Kasumi-1 (cell line): ENCODE data around the gene MKNK1.

Source experiments
- DNase-seq, 2 experiments: peaks; one replicate each; lab custom pipeline; 2025; lab: John Stamatoyannopoulos, UW

Gene MKNK1

GRCh38 chr1:46618754-46619415 lies 14.8 kb upstream of the MKNK1 start:
- no peak for DNase-seq

DNA sequence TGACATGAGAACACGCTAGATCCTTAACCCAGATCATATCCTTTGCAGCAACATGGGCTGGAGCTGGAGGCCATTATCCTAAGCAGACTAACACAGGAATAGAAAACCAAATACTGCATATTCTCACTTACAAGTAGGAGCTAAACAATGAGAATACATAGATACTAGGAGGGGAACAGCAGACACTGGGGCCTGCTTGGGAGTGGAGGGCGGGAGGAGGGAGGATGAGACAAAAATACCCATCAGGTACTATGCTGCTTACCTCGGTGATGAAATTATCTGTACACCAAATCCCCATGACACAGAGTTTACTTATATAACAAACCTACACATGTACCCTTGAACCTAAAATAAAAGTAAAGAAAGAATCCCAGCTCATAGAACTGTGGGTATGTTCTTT lies 13.8 kb upstream of the MKNK1 start:
- no peak for DNase-seq

DNA sequence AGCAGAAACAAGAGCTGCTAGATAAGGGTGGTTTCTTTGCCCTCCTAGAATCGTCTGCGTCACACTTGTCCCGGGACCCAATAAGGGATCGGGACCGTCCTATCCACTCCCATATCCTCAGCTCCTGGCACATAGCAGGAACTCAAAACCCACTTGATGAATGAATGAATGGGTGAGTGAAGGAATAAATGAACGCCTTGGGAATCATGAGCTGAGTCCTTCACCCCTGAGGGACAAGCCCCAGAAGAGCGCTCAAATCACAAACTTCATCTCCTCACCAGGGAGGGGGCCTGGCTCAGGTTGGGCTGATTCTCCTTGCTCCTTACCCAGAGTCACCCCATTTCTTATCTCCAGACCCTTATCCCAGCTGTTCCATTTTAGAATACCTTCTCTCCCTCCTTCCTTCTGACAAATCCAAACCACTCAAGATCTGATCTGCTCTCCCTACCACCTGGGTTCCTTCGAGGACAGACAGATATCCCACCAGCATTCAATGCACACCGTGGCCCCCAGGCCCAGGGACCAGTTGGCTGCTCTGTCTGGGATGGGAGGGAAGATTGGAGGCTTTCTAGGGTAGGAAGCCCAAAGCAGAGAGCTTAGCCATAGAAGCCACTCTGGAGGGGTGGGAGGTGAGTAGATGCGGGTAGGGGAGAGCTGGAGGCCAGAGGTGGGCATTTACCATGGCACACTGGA lies 13.2 kb upstream of the MKNK1 start:
- DNase-seq = no peak

GRCh38 chr1:46616277-46617107 lies 12.4 kb upstream of the MKNK1 start, which contains the start of gene MOB3C:
Gene MOB3C, minus strand, starts transcription at chr1:46616811. Its CDS starts 3,490 bp downstream, at chr1:46613321.
- DNase-seq = peak; percentile 45 to 50

GRCh38 chr1:46615735-46616134 lies 11.7 kb upstream of the MKNK1 start:
- DNase-seq = no peak

- DNase-seq = no peak
These were observed 11.0 kb upstream of the MKNK1 start for GRCh38 chr1:46615088-46615487.

- no peak for DNase-seq
These were observed 10.5 kb upstream of the MKNK1 start for GRCh38 chr1:46614604-46614984.

DNA sequence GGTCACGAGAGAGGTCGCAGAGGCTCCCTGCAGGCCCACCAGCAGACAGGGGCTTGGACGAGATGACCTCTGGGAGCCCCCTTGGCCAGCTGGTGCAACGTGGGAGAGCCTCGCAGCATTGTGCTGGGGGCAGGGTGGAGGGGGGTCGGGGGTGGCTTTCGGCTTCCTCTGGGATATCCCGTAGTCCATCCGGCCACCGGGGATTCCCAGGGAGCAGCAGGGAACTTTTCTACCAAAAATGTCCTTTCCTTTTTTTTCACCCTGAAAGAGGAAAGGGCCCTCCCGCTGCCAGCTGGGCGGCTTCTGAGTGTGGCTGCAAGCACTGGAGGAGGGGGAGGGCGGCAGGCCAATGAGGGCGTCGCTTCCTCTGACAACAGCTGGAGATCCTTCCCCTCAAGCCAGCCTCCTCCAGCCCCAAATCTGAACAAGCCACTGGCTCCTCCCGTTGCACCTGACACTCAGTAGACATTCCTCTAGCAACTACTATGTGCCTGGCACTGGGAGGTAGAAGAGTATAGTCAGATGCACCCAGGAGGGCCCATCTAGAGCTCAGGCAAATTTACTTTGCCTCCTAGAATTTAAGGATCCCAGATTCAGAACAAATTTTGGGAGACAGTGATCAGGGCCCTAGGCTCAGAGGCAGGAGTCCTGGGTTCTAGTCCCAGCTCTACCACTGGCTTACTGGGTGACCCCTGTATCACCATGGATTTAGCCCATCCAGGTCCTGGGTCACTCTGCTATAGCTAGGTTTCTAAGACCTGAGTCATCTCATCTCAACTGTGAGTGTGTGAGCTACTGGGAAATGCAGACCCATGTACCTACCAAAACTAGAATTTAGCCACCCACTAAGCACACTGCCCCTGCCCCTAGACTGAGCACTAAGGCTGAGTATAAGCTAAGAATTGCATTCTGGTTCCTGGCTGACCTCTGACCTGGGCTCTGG lies 9.9 kb upstream of the MKNK1 start:
- DNase-seq = peak; percentile 71 to 85

GRCh38 chr1:46612937-46613660 lies 9.0 kb upstream of the MKNK1 start:
- no peak for DNase-seq

GRCh38 chr1:46611691-46612221 lies 7.7 kb upstream of the MKNK1 start:
- DNase-seq = no peak

- DNase-seq = no peak
These were observed 3.5 kb upstream of the MKNK1 start for GRCh38 chr1:46607345-46608130.

- DNase-seq = no peak
These were observed 2.3 kb upstream of the MKNK1 start for GRCh38 chr1:46606255-46606965.

DNA sequence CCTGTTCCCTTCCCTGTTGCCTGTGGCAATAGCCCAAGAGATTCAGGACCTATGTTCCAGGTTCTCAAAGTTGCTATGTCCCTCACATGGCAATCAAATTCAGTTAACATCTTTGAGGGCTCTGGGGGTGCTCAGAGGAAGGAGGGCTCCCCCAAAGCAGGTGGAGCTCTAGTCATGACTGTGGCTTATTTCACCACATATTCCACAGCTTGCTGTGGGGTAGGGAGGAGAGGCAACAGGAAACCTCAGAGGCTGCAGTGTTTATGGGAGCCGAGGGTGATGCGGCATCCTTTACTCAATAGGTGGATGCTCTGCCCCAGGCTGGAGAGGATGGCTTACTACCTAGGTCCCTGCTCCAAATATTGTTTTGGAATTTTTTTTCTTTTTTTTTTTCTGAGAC lies 1.2 kb upstream of the MKNK1 start:
- DNase-seq = no peak

DNA sequence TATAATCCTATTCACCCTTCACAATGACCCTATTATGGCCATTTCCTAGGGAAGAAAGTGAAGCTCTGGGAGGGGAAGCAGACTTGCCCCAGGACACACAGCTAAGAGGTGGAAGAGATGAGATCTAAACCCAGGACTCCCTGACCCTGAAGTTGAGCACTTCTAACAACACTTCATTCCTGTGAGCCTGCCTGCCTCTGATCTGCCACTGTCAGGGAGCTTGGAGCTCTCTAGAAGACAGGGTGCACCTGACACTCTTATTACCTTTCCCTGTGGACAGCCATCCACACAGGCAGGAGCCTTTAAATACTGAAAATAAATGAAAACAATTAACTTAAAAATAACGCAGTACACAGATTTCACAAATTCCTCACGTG lies 599 bp downstream of the MKNK1 start:
- DNase-seq = no peak

DNA sequence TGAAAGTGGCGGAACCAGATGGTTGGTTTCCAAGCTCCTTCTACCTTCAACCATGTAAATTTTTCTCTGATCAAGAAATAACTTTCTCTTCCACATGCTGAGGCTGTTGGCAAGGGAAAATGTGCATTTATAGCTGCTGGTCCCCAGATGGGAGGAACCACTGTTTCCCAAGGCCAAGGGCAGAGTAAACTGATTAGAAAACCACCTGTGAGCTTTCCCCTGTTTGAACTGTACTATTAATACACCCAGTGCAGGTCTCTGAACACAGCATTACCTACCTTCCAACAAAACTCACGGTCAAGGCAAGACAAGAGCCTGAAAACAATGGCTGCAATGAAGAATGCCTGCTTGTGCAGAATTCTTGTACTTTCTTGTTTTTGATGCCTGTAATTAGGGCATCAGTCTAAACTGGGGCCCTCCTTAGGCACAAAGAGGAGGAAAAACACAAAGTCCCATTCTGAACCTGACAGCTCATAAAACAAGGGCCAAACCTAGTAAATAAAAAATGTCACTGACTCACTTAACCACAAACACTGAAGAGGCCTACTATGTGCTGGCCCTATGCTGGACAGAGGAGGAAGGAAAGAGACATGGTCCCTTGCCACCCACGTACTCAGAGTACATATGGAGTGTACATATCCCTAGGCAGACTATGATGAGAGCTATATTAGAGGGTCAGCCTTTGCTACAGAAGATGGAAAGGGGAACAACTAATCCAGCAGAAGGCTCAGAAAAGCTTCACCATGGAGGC lies 2.6 kb downstream of the MKNK1 start:
- no peak for DNase-seq

DNA sequence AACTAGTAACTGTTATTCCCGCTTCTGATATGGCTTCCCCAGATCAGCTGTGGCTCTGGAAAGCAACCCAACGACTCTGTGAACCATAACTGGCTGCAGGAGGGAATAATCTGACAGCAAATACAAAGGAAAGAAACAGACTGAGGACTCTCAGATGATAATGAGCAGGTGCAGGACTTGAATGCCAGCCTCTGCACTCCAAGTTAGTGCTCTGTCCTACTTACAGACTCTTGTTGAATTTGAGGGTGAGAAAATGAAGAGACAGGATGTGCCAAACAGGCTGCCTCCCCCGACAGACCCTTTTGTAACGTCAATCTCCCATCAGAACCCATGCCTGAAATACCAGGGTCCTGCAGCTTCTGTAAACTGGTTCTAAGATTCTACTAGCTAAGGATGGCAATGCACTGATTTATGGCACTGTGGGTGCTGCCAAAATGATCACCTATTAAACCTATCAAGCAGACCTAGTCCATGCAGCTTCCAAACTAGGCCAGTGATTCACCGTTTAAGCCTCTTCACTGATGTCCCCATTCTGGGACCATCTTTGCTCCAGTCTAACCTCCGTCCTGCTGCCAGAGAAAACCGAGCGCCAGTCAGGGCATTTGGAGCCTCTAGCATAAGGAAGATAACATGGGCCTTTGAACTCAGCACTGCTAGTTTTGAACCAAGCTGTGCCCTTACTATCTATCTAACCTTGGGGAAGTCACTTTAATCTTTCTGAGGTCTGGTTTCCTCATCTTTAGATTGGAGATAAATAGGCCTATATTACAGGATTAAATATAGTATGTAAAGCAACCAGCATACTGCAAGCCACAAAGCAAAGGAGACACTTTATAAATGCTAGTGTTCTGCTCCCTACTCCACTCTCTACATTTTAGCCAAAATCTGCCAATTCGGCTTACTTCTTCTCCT lies 4.8 kb downstream of the MKNK1 start:
- DNase-seq = no peak

DNA sequence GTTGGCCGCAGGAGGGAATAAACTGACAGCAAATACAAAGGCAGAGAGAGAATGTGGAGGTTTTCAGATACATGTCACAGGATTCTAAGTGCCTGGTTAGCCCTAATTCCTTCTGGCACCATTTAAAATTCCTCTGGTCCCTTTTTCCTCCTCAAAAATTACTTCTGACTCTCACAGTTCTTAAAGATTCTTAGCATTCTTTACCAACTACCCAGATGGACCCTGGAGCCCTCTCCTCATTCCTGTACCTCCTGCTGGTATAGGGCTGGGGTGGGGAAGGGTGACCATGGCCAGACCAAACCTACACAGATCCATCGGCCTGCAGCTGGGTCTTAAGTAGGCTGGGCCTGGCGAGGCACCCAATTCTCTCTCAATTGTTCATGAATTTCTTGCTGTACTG lies 7.2 kb downstream of the MKNK1 start:
- DNase-seq = no peak

DNA sequence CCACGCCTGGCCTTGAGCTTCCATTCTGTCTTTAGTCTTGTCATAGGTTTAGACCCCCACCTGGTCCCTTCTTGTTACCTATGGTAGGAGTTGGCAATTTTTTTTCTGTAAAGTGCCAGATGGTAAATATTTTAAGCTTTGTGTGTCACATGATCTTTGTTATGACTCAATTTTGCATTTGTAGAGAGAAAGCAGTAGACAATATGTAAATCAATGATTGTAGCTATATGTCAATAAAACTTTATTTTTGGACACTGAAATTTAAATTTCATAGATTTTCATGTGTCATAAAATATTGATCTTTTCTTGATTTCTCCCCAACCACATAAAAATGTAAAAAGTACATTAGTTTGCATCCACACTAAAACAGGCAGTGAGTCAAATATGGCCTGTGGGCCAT lies 8.0 kb downstream of the MKNK1 start:
- DNase-seq = no peak
